GM23338 (cell line): ENCODE data around the gene TYMS. TPM values are rescaled to one million over a fixed set of nuclear protein-coding genes. Genes with fewer than 3 reads are reported as not detected.

Source experiments
- ATAC-seq: fragments of 200-7000 bp; cut with Tn5 transposase; 3 replicates; pipeline ENCODE4 v1.9.1; 2020
- DNase-seq: peaks from one replicate; pipeline ENCODE4 v3.0.0-alpha.2; 2015; ENCODE audit warnings: low spot score
- H2AFZ ChIP-seq: fragments of 200-600 bp; sonication (generic); 2 replicates; pipeline ENCODE4 v1.8.0; 2016; ENCODE audit warnings: antibody characterized with exemption, mild to moderate bottlenecking, moderate library complexity
- H3F3A ChIP-seq: fragments of 200-600 bp; sonication (generic); replicated peaks from 2 replicates; pipeline ENCODE4 v1.8.0; 2017; ENCODE audit warnings: antibody characterized with exemption, mixed run types, low read depth
- H3K27ac ChIP-seq: fragments of 200-600 bp; sonication (generic); 2 replicates; pipeline ENCODE4 v1.6.1; 2016; ENCODE audit warnings: low read depth
- H3K27me3 ChIP-seq: fragments of 200-600 bp; sonication (generic); 2 replicates; pipeline ENCODE4 v1.8.0; 2016; ENCODE audit warnings: mild to moderate bottlenecking, mixed run types, moderate library complexity; ENCODE audit not compliant: insufficient read depth
- H3K36me3 ChIP-seq: fragments of 200-600 bp; sonication (generic); 2 replicates; pipeline ENCODE4 v1.8.0; 2016; ENCODE audit warnings: mild to moderate bottlenecking; ENCODE audit not compliant: insufficient read depth
- H3K4me1 ChIP-seq: fragments of 200-600 bp; sonication (generic); 2 replicates; pipeline ENCODE4 v1.8.0; 2016; ENCODE audit warnings: mild to moderate bottlenecking, moderate library complexity; ENCODE audit not compliant: insufficient read depth
- H3K4me2 ChIP-seq: fragments of 200-600 bp; sonication (generic); 2 replicates; pipeline ENCODE4 v1.7.1; 2017; ENCODE audit warnings: mixed run types
- H3K4me3 ChIP-seq: fragments of 200-600 bp; sonication (generic); 2 replicates; pipeline ENCODE4 v1.6.1; 2016; ENCODE audit warnings: mixed run types
- H3K79me2 ChIP-seq: fragments of 200-600 bp; sonication (generic); replicated peaks from 2 replicates; pipeline ENCODE4 v1.8.0; 2017; ENCODE audit warnings: mild to moderate bottlenecking; ENCODE audit not compliant: insufficient read depth
- H3K9me2 ChIP-seq: fragments of 200-600 bp; sonication (generic); 2 replicates; pipeline ENCODE4 v1.8.0; 2017; ENCODE audit not compliant: insufficient read depth
- H4K20me1 ChIP-seq: fragments of 200-600 bp; sonication (generic); replicated peaks from 2 replicates; pipeline ENCODE4 v1.8.0; 2017; ENCODE audit warnings: mild to moderate bottlenecking; ENCODE audit not compliant: insufficient read depth
- H3K27ac Mint-ChIP-seq: 2 replicates; pipeline ENCODE4 v1.8.0; 2020; ENCODE audit warnings: inconsistent platforms, mild to moderate bottlenecking, moderate library complexity, mixed read lengths
- H3K27me3 Mint-ChIP-seq: 3 replicates; pipeline ENCODE4 v1.8.0; 2022; ENCODE audit warnings: low read depth, mild to moderate bottlenecking, moderate library complexity, mixed read lengths, inconsistent platforms; ENCODE audit not compliant: insufficient read depth, poor library complexity
- H3K36me3 Mint-ChIP-seq: 3 replicates; pipeline ENCODE4 v1.8.0; 2021; ENCODE audit warnings: low read depth, mild to moderate bottlenecking, inconsistent platforms, moderate library complexity, mixed read lengths
- H3K4me1 Mint-ChIP-seq: 3 replicates; pipeline ENCODE4 v1.8.0; 2020; ENCODE audit warnings: mild to moderate bottlenecking, inconsistent platforms, mixed read lengths
- H3K4me3 Mint-ChIP-seq: 3 replicates; pipeline ENCODE4 v1.8.0; 2021; ENCODE audit warnings: moderate library complexity, mild to moderate bottlenecking, inconsistent platforms, mixed read lengths
- H3K9me3 Mint-ChIP-seq: 3 replicates; pipeline ENCODE4 v1.8.0; 2020; ENCODE audit warnings: moderate library complexity, mild to moderate bottlenecking, inconsistent platforms, mixed read lengths
- CREB1 ChIP-seq: fragments of 250-450 bp; sonication (Bioruptor Pico); IDR thresholded peaks from 2 replicates; pipeline ENCODE4 v1.5.0; 2020; ENCODE audit warnings: low read depth, mild to moderate bottlenecking, moderate library complexity
- CTCF ChIP-seq, 2 experiments: fragments of 200-600 bp in 1 of 2; sonication (generic) in 1 of 2; conservative IDR thresholded peaks; 2 replicates each; pipeline versions ENCODE4 v1.5.1 to v1.6.1; 2016 to 2017; ENCODE audit warnings: antibody characterized with exemption in 2 of 2, low read depth in 2 of 2, mild to moderate bottlenecking in 2 of 2, moderate library complexity in 1 of 2
- EZH2 ChIP-seq: fragments of 200-600 bp; sonication (generic); IDR thresholded peaks from one replicate; pipeline ENCODE4 v1.8.0; 2017; ENCODE audit warnings: antibody characterized with exemption, mild to moderate bottlenecking, low read depth; ENCODE audit not compliant: unreplicated experiment
- EZH2phosphoT487 ChIP-seq: fragments of 200-600 bp; sonication (generic); IDR thresholded peaks from one replicate; pipeline ENCODE4 v1.8.1; 2018; ENCODE audit warnings: antibody characterized with exemption; ENCODE audit not compliant: unreplicated experiment
- JUNB ChIP-seq: IDR thresholded peaks from one replicate; pipeline ENCODE4 v1.6.1; 2016; ENCODE audit warnings: antibody characterized with exemption; ENCODE audit not compliant: unreplicated experiment
- NANOG ChIP-seq: IDR thresholded peaks from 2 replicates; pipeline ENCODE4 v1.6.1; 2016; ENCODE audit warnings: antibody characterized with exemption, borderline replicate concordance
- POLR2AphosphoS5 ChIP-seq: IDR thresholded peaks from 2 replicates; pipeline ENCODE4 v1.6.1; 2016; ENCODE audit warnings: antibody characterized with exemption, low read depth
- STAT1 ChIP-seq: IDR thresholded peaks from one replicate; pipeline ENCODE4 v1.6.1; 2016; ENCODE audit warnings: antibody characterized with exemption; ENCODE audit not compliant: unreplicated experiment
- ZNF114 ChIP-seq: fragments of 250-450 bp; sonication (Bioruptor Pico); IDR thresholded peaks from 2 replicates; pipeline ENCODE4 v1.5.0; 2020; ENCODE audit warnings: mild to moderate bottlenecking, moderate library complexity
- ZNF331 ChIP-seq: fragments of 250-450 bp; sonication (Bioruptor Pico); IDR thresholded peaks from 2 replicates; pipeline ENCODE4 v1.5.0; 2020; ENCODE audit warnings: low read depth, mild to moderate bottlenecking, moderate library complexity
- ZNF462 ChIP-seq: fragments of 250-450 bp; sonication (Bioruptor Pico); IDR thresholded peaks from 2 replicates; pipeline ENCODE4 v1.5.0; 2020; ENCODE audit warnings: mild to moderate bottlenecking, moderate library complexity
- polyA plus RNA-seq: library from polyadenylated mRNA; unstranded; fragments of >200 nt; fragmentation: Nextera tagmentation; extraction: Ambion mirVana; gene quantifications from 2 replicates; pipeline ENCODE4 v1.2.1, GENCODE V29; 2016
- total RNA-seq: library from RNA; depleted of rRNA; stranded (reverse); fragments of >200 nt; shearing (Covaris generic); gene quantifications from 2 replicates; pipeline ENCODE4 v1.2.3, GENCODE V29; 2014
- TF ChIP-seq, protein P1 (sequence below): IDR thresholded peaks from one replicate; pipeline ENCODE4 v1.6.1; 2018; ENCODE audit warnings: antibody characterized with exemption; ENCODE audit not compliant: unreplicated experiment
- TF ChIP-seq, protein P2 (sequence below): IDR thresholded peaks from 2 replicates; pipeline ENCODE4 v1.6.1; 2016; ENCODE audit warnings: antibody characterized with exemption

TYMS gene
- total and polyA plus RNA-seq, 2 experiments from 2014 or later = 52.9 to 72.3 TPM

- Histone ChIP-seq H3K36me3 (peaks cover 17% of the 10 kb centered on the region), H4K20me1 (no peaks in the 10 kb centered on the region; the same call in 1 of the 2 replicates), H3K79me2 (no peaks in the 10 kb centered on the region), H3K4me2 (no peak overlapping the region), H2AFZ (no peak overlapping the region), H3K27ac (no peak overlapping the region), H3K27me3 (no peaks in the 10 kb centered on the region), H3K4me1 (no peaks in the 10 kb centered on the region), H3F3A (no peaks in the 10 kb centered on the region), H3K4me3 (no peak overlapping the region), H3K9me2 (no peaks in the 10 kb centered on the region)
- TF ChIP-seq ZNF462 (no peak), STAT1 (no peak), JUNB (no peak), ZNF114 (CRISPR knock-in tag) (no peak), CTCF (conservative IDR thresholded peaks at IDR 0.05; ENCODE audit: low read depth in 2 of 2) (no peak), CREB1 (CRISPR knock-in tag) (no peak), POLR2AphosphoS5 (no peak), EZH2 (no peak), EZH2phosphoT487 (no peak), NANOG (no peak), ZNF331 (CRISPR knock-in tag) (no peak)
- TF ChIP-seq, protein P1, sequence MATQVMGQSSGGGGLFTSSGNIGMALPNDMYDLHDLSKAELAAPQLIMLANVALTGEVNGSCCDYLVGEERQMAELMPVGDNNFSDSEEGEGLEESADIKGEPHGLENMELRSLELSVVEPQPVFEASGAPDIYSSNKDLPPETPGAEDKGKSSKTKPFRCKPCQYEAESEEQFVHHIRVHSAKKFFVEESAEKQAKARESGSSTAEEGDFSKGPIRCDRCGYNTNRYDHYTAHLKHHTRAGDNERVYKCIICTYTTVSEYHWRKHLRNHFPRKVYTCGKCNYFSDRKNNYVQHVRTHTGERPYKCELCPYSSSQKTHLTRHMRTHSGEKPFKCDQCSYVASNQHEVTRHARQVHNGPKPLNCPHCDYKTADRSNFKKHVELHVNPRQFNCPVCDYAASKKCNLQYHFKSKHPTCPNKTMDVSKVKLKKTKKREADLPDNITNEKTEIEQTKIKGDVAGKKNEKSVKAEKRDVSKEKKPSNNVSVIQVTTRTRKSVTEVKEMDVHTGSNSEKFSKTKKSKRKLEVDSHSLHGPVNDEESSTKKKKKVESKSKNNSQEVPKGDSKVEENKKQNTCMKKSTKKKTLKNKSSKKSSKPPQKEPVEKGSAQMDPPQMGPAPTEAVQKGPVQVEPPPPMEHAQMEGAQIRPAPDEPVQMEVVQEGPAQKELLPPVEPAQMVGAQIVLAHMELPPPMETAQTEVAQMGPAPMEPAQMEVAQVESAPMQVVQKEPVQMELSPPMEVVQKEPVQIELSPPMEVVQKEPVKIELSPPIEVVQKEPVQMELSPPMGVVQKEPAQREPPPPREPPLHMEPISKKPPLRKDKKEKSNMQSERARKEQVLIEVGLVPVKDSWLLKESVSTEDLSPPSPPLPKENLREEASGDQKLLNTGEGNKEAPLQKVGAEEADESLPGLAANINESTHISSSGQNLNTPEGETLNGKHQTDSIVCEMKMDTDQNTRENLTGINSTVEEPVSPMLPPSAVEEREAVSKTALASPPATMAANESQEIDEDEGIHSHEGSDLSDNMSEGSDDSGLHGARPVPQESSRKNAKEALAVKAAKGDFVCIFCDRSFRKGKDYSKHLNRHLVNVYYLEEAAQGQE = no peak
- TF ChIP-seq, protein P2, sequence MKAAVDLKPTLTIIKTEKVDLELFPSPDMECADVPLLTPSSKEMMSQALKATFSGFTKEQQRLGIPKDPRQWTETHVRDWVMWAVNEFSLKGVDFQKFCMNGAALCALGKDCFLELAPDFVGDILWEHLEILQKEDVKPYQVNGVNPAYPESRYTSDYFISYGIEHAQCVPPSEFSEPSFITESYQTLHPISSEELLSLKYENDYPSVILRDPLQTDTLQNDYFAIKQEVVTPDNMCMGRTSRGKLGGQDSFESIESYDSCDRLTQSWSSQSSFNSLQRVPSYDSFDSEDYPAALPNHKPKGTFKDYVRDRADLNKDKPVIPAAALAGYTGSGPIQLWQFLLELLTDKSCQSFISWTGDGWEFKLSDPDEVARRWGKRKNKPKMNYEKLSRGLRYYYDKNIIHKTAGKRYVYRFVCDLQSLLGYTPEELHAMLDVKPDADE = no peak
- ATAC-seq (no peak), DNase-seq (no peak)
- no peaks in the 10 kb centered on the region for H3K9me3 Mint-ChIP-seq
- no peak overlapping the region for H3K4me3 Mint-ChIP-seq
- H3K4me1 Mint-ChIP-seq = peaks cover 9% of the 10 kb centered on the region
- peaks cover 85% of the 10 kb centered on the region for H3K36me3 Mint-ChIP-seq
- H3K27ac Mint-ChIP-seq = no peak overlapping the region
- peaks cover 21% of the 10 kb centered on the region for H3K27me3 Mint-ChIP-seq
Observed at GRCh38 chr18:680392-680791, 22.9 kb downstream of the TYMS start.
